IMR-90 (cell line): ENCODE results near the gene COA3.

Source experiments
- FOS ChIP-seq: fragments of 150-350 bp; IDR thresholded peaks from 2 replicates; pipeline ENCODE4 v1.6.1; 2016; ENCODE audit warnings: low read depth, low read length
- MXI1 ChIP-seq: IDR thresholded peaks from 2 replicates; pipeline ENCODE4 v1.6.1; 2012; ENCODE audit warnings: low read depth, mild to moderate bottlenecking, low read length, moderate library complexity, borderline replicate concordance
- POLR2A ChIP-seq: IDR thresholded peaks from 2 replicates; pipeline ENCODE4 v1.6.1; 2012; ENCODE audit warnings: mild to moderate bottlenecking, low read depth, low read length
- RCOR1 ChIP-seq: IDR thresholded peaks from 2 replicates; pipeline ENCODE4 v1.6.1; 2012; ENCODE audit warnings: mild to moderate bottlenecking, low read length, improper control_type of control experiment; ENCODE audit not compliant: insufficient replicate concordance
- RFX5 ChIP-seq: IDR thresholded peaks from 2 replicates; pipeline ENCODE4 v1.8.0; 2012; ENCODE audit warnings: low read depth, mild to moderate bottlenecking, low read length, moderate library complexity
- SMC3 ChIP-seq: fragments of 150-350 bp; IDR thresholded peaks from 2 replicates; pipeline ENCODE4 v1.6.1; 2016; ENCODE audit warnings: low read depth, mild to moderate bottlenecking, antibody characterized with exemption, low read length, moderate library complexity
- TF ChIP-seq, protein P1 (sequence below): conservative IDR thresholded peaks from 2 replicates; pipeline ENCODE4 v1.5.1; 2012; ENCODE audit warnings: mild to moderate bottlenecking, low read depth, low read length, improper control_type of control experiment

GRCh38 chr17:42775534-42776098 lies 22.9 kb downstream of the COA3 start:
- TF ChIP-seq RCOR1: no peak
- TF ChIP-seq, protein P1, sequence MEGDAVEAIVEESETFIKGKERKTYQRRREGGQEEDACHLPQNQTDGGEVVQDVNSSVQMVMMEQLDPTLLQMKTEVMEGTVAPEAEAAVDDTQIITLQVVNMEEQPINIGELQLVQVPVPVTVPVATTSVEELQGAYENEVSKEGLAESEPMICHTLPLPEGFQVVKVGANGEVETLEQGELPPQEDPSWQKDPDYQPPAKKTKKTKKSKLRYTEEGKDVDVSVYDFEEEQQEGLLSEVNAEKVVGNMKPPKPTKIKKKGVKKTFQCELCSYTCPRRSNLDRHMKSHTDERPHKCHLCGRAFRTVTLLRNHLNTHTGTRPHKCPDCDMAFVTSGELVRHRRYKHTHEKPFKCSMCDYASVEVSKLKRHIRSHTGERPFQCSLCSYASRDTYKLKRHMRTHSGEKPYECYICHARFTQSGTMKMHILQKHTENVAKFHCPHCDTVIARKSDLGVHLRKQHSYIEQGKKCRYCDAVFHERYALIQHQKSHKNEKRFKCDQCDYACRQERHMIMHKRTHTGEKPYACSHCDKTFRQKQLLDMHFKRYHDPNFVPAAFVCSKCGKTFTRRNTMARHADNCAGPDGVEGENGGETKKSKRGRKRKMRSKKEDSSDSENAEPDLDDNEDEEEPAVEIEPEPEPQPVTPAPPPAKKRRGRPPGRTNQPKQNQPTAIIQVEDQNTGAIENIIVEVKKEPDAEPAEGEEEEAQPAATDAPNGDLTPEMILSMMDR: no peak; the same call in 1 of the 2 replicates
- TF ChIP-seq FOS: no peak
- TF ChIP-seq SMC3: no peak
- TF ChIP-seq MXI1: no peak
- no peak for TF ChIP-seq POLR2A
- no peak for TF ChIP-seq RFX5
